Naive thymus-derived CD4-positive, alpha-beta T cell (primary cell): ENCODE data around the gene AOC1. TPM values are rescaled to one million over a fixed set of nuclear protein-coding genes. Genes with fewer than 3 reads are reported as not detected.

Experiments used
- ATAC-seq: fragments of 150-1000 bp; cut with Tn5 transposase; 2 replicates; pipeline ENCODE4 v1.10.0; 2021; ENCODE audit warnings: mild to moderate bottlenecking, moderate library complexity
- CTCF ChIA-PET: fragments of 350-600 bp; sonication (Branson Sonifier 250); formaldehyde crosslinking; loops from one replicate; lab custom pipeline; 2021; ENCODE audit warnings: antibody characterized with exemption; lab: Charles Lee
- POLR2A ChIA-PET: fragments of 350-600 bp; sonication (Branson Sonifier 250); formaldehyde crosslinking; loops from one replicate; lab custom pipeline; 2021; ENCODE audit warnings: antibody characterized with exemption, inconsistent platforms; lab: Charles Lee
- DNase-seq, 9 donors: peaks; one replicate each; pipeline versions ENCODE4 v3.0.0 to v3.0.0-alpha.2; 2020 to 2022; ENCODE audit warnings: mixed read lengths in 1 of 9
- H3K27ac ChIP-seq: one replicate; pipeline ENCODE4 v1.7.0; 2013; ENCODE audit warnings: mild to moderate bottlenecking, low read depth, low read length, moderate library complexity
- H3K27me3 ChIP-seq, 2 donors: one replicate each; pipeline ENCODE4 v1.7.0; 2013; ENCODE audit warnings: low read length in 2 of 2, mild to moderate bottlenecking in 2 of 2, moderate library complexity in 2 of 2; ENCODE audit not compliant: control insufficient read depth in 2 of 2, insufficient read depth in 2 of 2
- H3K36me3 ChIP-seq, 3 experiments: 1 replicate in 2 of 3; 2 replicates in 1 of 3; pipeline ENCODE4 v1.7.0; 2013; ENCODE audit warnings: low read length in 3 of 3, mild to moderate bottlenecking in 3 of 3, moderate library complexity in 1 of 3; ENCODE audit not compliant: insufficient read depth in 3 of 3, control insufficient read depth in 2 of 3
- H3K4me1 ChIP-seq, 2 donors: one replicate each; pipeline ENCODE4 v1.7.0; 2013; ENCODE audit warnings: low read length in 2 of 2, mild to moderate bottlenecking in 2 of 2, moderate library complexity in 1 of 2; ENCODE audit not compliant: control insufficient read depth in 2 of 2, insufficient read depth in 2 of 2
- H3K4me3 ChIP-seq: 2 replicates; pipeline ENCODE4 v1.7.0; 2013; ENCODE audit warnings: mild to moderate bottlenecking, low read length
- H3K9me3 ChIP-seq, 3 experiments: 1 replicate in 2 of 3; 2 replicates in 1 of 3; pipeline ENCODE4 v1.7.0; 2013; ENCODE audit warnings: low read length in 3 of 3; ENCODE audit not compliant: control insufficient read depth in 2 of 3
- H3K27ac Mint-ChIP-seq, 9 donors: one replicate each; pipeline ENCODE4 v1.8.0; 2020 to 2022; ENCODE audit warnings: mixed read lengths in 9 of 9, mild to moderate bottlenecking in 8 of 9, moderate library complexity in 5 of 9, inconsistent platforms in 2 of 9
- H3K27me3 Mint-ChIP-seq, 5 donors: one replicate each; pipeline ENCODE4 v1.8.0; 2021 to 2022; ENCODE audit warnings: mixed read lengths in 5 of 5, mild to moderate bottlenecking in 1 of 5
- H3K36me3 Mint-ChIP-seq, 5 donors: one replicate each; pipeline ENCODE4 v1.8.0; 2020 to 2022; ENCODE audit warnings: mixed read lengths in 5 of 5, mild to moderate bottlenecking in 3 of 5, inconsistent platforms in 1 of 5
- H3K4me1 Mint-ChIP-seq, 7 donors: one replicate each; pipeline ENCODE4 v1.8.0; 2020 to 2022; ENCODE audit warnings: mixed read lengths in 7 of 7, mild to moderate bottlenecking in 3 of 7, inconsistent platforms in 1 of 7
- H3K4me3 Mint-ChIP-seq, 10 donors: one replicate each; pipeline ENCODE4 v1.8.0; 2020 to 2022; ENCODE audit warnings: mild to moderate bottlenecking in 10 of 10, mixed read lengths in 10 of 10, moderate library complexity in 6 of 10, inconsistent platforms in 2 of 10
- H3K9me3 Mint-ChIP-seq, 11 donors: one replicate each; pipeline ENCODE4 v1.8.0; 2020 to 2022; ENCODE audit warnings: mixed read lengths in 11 of 11, mild to moderate bottlenecking in 4 of 11, inconsistent platforms in 1 of 11, moderate library complexity in 1 of 11
- intact Hi-C, 2 donors: fragments of 100-400 bp; cut with micrococcal nuclease; formaldehyde crosslinking; loops; one replicate each; pipeline ENCODE4 v1.15.1; 2023
- polyA plus RNA-seq, 2 donors: library from polyadenylated mRNA; unstranded; fragments of 300-500 nt; fragmentation: Illumina TruSeq; gene quantifications; one replicate each; pipeline ENCODE4 v1.2.3, GENCODE V29; 2021
- total RNA-seq, 6 experiments: library from RNA in 5 of 6; stranded (reverse) in 5 of 6; gene quantifications; 1 replicate in 5 of 6; 2 replicates in 1 of 6; pipeline ENCODE4 v1.2.3 and lab custom pipeline; 2021 to 2026

AOC1 gene
- total and polyA plus RNA-seq, 7 experiments from 2014 or later: 0.56 TPM; not detected in 6

GRCh38 chr7:150875791-150876190 is 23.5 kb downstream of the AOC1 start:
- Mint-ChIP-seq H3K36me3 (peaks cover 0 to 10% (median 2%) of the 10 kb centered on the region in 5 donors), H3K4me1 (peaks cover 3 to 32% (median 29%) of the 10 kb centered on the region in 7 donors), H3K4me3 (peak overlapping the region in 3 of 10 donors; percentile 5 to 55 (median 25)), H3K27ac (peak overlapping the region in 2 of 9 donors; percentile 63 to 71), H3K9me3 (peaks cover 3 to 22% (median 16%) of the 10 kb centered on the region in 11 donors), H3K27me3 (peaks cover 0 to 65% (median 2%) of the 10 kb centered on the region in 5 donors)
- DNase-seq (no peak), ATAC-seq (no peak)
- H3K4me1 ChIP-seq: peaks cover 7 to 11% of the 10 kb centered on the region in 2 donors
- no peaks in the 10 kb centered on the region for H3K27me3 ChIP-seq
- H3K9me3 ChIP-seq: peaks cover 0 to 13% (median 0%) of the 10 kb centered on the region in 3 experiments
- ChIA-PET POLR2A (interaction anchor here (0.6 kb wide), 1 partner anchor 357 kb away, joined by 3 read pairs; no protein-coding TSS in a partner anchor), CTCF (interaction anchor here (0.5 to 2.3 kb wide), 5 partner anchors 9 to 424 kb away, joined by 3 to 7 read pairs (median 4); no protein-coding TSS in a partner anchor)
- no peak overlapping the region for H3K27ac ChIP-seq
- no peak overlapping the region for H3K4me3 ChIP-seq
- no peaks in the 10 kb centered on the region for H3K36me3 ChIP-seq
- intact Hi-C loops: loop anchor here in 1 of 2 donors (2.0 to 5.0 kb wide), 3 partner anchors 427 to 589 kb away; no protein-coding TSS in a partner anchor

- no peak overlapping the region for H3K27ac ChIP-seq
- H3K27me3 Mint-ChIP-seq: peaks cover 0 to 63% (median 0%) of the 10 kb centered on the region in 5 donors
- H3K27me3 ChIP-seq: no peaks in the 10 kb centered on the region
- H3K4me1 ChIP-seq: peaks cover 7 to 11% of the 10 kb centered on the region in 2 donors
- H3K4me3 Mint-ChIP-seq: peak overlapping the region in 8 of 10 donors; percentile 45 to 68 (median 56)
- H3K36me3 ChIP-seq: no peaks in the 10 kb centered on the region
- peak in 8 of 9 donors; percentile 24 to 68 (median 51) for DNase-seq
- peaks cover 10 to 31% (median 25%) of the 10 kb centered on the region in 11 donors for H3K9me3 Mint-ChIP-seq
- H3K4me1 Mint-ChIP-seq: peaks cover 3 to 32% (median 29%) of the 10 kb centered on the region in 7 donors
- H3K36me3 Mint-ChIP-seq: peaks cover 0 to 17% (median 3%) of the 10 kb centered on the region in 5 donors
- H3K9me3 ChIP-seq: peaks cover 0 to 22% (median 0%) of the 10 kb centered on the region in 3 experiments
- no peak overlapping the region for H3K4me3 ChIP-seq
- ChIA-PET CTCF (interaction anchor here (0.6 to 2.3 kb wide), 7 partner anchors 9 to 372 kb away, joined by 3 to 7 read pairs (median 3); no protein-coding TSS in a partner anchor), POLR2A (no interaction called here)
- intact Hi-C loops: loop anchor here in 1 of 2 donors (1.0 to 5.0 kb wide), 4 partner anchors 99 to 590 kb away; no protein-coding TSS in a partner anchor
- peak; percentile 73 for ATAC-seq
- H3K27ac Mint-ChIP-seq: peak overlapping the region in 8 of 9 donors; percentile 35 to 91 (median 75)
These were observed 24.7 kb downstream of the AOC1 start for GRCh38 chr7:150876817-150877526.

- peak overlapping the region in 1 of 10 donors; percentile 18 for H3K4me3 Mint-ChIP-seq
- ChIA-PET CTCF (interaction anchor here (0.6 to 2.3 kb wide), 5 partner anchors 13 to 60 kb away, joined by 3 to 7 read pairs (median 3); no protein-coding TSS in a partner anchor), POLR2A (no interaction called here)
- DNase-seq (no peak), ATAC-seq (no peak)
- H3K36me3 Mint-ChIP-seq: peaks cover 0 to 21% (median 3%) of the 10 kb centered on the region in 5 donors
- H3K27ac Mint-ChIP-seq: peak overlapping the region in 7 of 9 donors; percentile 26 to 91 (median 74)
- H3K27me3 Mint-ChIP-seq: peaks cover 0 to 65% (median 0%) of the 10 kb centered on the region in 5 donors
- Histone ChIP-seq H3K36me3 (no peaks in the 10 kb centered on the region), H3K4me1 (peaks cover 7 to 11% of the 10 kb centered on the region in 2 donors), H3K4me3 (no peak overlapping the region), H3K27ac (no peak overlapping the region), H3K9me3 (peaks cover 0 to 22% (median 0%) of the 10 kb centered on the region in 3 experiments), H3K27me3 (no peaks in the 10 kb centered on the region)
- H3K4me1 Mint-ChIP-seq: peaks cover 3 to 32% (median 29%) of the 10 kb centered on the region in 7 donors
- intact Hi-C loops: loop anchor here in 1 of 2 donors (1.0 to 5.0 kb wide), 4 partner anchors 99 to 591 kb away; no protein-coding TSS in a partner anchor
- peaks cover 14 to 37% (median 30%) of the 10 kb centered on the region in 11 donors for H3K9me3 Mint-ChIP-seq
These were observed 25.2 kb downstream of the AOC1 start for GRCh38 chr7:150877536-150877935.

- peaks cover 0 to 22% (median 0%) of the 10 kb centered on the region in 3 experiments for H3K9me3 ChIP-seq
- H3K27ac ChIP-seq: no peak overlapping the region
- Mint-ChIP-seq H3K27ac (no peak overlapping the region), H3K36me3 (peaks cover 0 to 25% (median 3%) of the 10 kb centered on the region in 5 donors), H3K9me3 (peaks cover 16 to 55% (median 31%) of the 10 kb centered on the region in 11 donors), H3K4me1 (peaks cover 3 to 32% (median 28%) of the 10 kb centered on the region in 7 donors), H3K4me3 (no peak overlapping the region), H3K27me3 (peaks cover 0 to 63% (median 0%) of the 10 kb centered on the region in 5 donors)
- H3K27me3 ChIP-seq: no peaks in the 10 kb centered on the region
- DNase-seq: no peak
- H3K36me3 ChIP-seq: no peaks in the 10 kb centered on the region
- H3K4me1 ChIP-seq: peaks cover 7 to 11% of the 10 kb centered on the region in 2 donors
- ATAC-seq: no peak
- H3K4me3 ChIP-seq: no peak overlapping the region
- POLR2A ChIA-PET: no interaction called here
- intact Hi-C loops: loop anchor here in 1 of 2 donors (5.0 kb wide), 1 partner anchor 457 kb away; no protein-coding TSS in a partner anchor
- CTCF ChIA-PET: interaction anchor here (1.0 to 1.5 kb wide), 2 partner anchors 11 to 19 kb away, joined by 3 read pairs; no protein-coding TSS in a partner anchor
These were observed 27.0 kb downstream of the AOC1 start for GRCh38 chr7:150879345-150879744.

GRCh38 chr7:150881189-150881588 is 28.9 kb downstream of the AOC1 start:
- peaks cover 0 to 55% (median 0%) of the 10 kb centered on the region in 5 donors for H3K27me3 Mint-ChIP-seq
- peaks cover 0 to 4% of the 10 kb centered on the region in 2 donors for H3K4me1 ChIP-seq
- no peak overlapping the region for H3K4me3 ChIP-seq
- DNase-seq (no peak), ATAC-seq (no peak)
- POLR2A ChIA-PET: interaction anchor here (0.6 kb wide), 1 partner anchor 64 kb away, joined by 3 read pairs; no protein-coding TSS in a partner anchor
- peak overlapping the region in 1 of 9 donors; percentile 57 for H3K27ac Mint-ChIP-seq
- no peaks in the 10 kb centered on the region for H3K27me3 ChIP-seq
- H3K36me3 ChIP-seq: no peaks in the 10 kb centered on the region
- H3K4me3 Mint-ChIP-seq: no peak overlapping the region
- CTCF ChIA-PET: interaction anchor here (0.7 kb wide), 1 partner anchor 222 kb away, joined by 3 read pairs; no protein-coding TSS in a partner anchor
- peaks cover 24 to 72% (median 42%) of the 10 kb centered on the region in 11 donors for H3K9me3 Mint-ChIP-seq
- H3K4me1 Mint-ChIP-seq: peaks cover 3 to 19% (median 10%) of the 10 kb centered on the region in 7 donors
- H3K27ac ChIP-seq: no peak overlapping the region
- intact Hi-C loops: no loop called here
- peaks cover 0 to 22% (median 0%) of the 10 kb centered on the region in 3 experiments for H3K9me3 ChIP-seq
- H3K36me3 Mint-ChIP-seq: peaks cover 0 to 25% (median 9%) of the 10 kb centered on the region in 5 donors
